HG03520 (cell line): ENCODE measurements around the gene RFWD3.

Source experiments
- ATAC-seq: cut with Tn5 transposase; IDR thresholded peaks from one replicate; pipeline ENCODE4 v1.9.1; 2021; ENCODE audit warnings: mild to moderate bottlenecking, moderate library complexity; ENCODE audit not compliant: unreplicated experiment

RFWD3 gene

DNA sequence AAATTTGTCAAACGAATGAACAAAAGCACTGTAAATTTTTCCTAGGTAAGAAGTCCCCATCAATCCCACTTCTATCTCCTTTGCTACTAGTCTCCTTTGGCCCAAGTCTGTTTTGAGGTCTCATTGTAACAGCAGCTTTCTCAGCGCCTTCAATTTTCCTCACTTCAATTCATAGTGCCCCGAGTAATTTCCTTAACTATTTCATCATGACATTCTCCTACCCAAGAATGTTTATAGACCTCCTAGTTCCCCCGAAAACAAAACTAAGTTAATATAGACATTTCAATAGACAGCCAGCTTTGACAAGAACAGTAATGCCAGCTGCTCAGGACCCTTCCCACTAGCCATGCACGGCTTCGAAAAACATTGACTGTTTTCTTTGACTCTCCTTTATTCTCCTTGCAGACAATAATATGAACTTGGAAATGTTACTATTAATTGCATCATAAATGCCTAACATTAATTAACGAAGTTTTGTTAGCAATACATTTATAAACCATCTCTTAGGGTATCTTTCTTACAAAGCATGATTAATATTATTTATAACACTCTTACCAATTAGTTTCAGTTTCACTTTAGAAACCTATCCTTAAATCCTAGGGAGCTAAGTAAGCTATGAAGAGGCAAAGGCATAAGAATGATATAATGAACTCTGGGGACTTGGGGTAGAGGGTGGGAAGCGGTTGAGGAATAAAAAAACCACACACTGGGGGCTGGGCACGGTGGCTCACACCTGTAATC is 82.6 kb downstream of the RFWD3 start:
- no peak for ATAC-seq

DNA sequence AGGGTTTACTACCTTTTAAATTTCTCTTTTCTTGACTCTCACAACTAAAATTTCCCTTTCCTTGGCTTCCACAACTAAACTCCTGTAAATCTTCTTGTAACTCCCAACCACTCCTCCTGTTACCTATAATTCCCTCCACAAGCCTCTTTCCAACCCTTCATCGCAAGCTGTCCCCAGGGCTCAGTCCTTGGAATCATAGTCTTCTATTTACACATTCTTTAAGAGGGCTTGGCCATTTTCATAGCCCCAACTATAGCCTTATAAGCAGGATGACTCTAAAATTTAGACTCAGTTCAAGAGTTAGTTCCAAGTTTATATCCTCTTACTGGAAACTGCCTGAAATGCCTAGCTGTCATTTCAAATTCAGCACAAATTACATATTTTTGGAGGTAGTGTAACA is 83.7 kb downstream of the RFWD3 start:
- ATAC-seq = no peak

DNA sequence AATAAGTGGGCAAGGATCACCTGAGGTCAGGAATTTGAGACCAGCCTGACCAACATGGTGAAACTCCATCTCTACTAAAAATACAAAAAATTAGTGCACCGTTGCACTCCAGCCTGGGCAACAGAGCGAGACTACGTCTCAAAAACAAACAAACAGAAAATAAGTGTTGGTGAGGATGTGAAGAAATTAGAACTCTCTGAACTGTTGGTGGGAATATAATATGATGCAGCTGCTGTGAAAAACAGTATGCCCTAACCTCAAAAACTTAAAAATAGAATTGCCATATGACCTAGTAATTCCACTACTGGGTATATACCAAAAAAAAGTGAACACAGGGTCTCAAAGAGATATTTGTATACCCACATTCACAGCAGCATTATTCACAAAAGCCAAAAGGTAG is 85.8 kb downstream of the RFWD3 start:
- peak; percentile 51 for ATAC-seq

DNA sequence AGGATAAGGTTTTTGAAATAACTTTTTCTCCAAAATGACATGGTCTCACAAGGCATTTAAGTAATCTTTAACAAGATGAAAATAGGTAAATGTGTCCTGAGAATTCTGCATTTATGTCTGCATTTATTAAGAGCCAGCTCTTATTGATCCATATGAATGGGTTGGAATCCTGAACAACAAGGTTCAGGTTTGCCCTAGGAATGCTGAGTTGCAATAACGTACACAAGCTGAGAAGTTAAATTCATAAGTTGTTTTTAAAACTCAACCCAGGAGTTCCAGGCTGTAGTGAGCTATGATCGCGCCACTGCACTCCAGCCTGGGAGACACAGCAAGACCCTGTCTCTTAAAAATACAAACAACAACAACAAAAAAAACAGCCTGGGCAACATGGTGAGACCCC is 87.8 kb downstream of the RFWD3 start:
- no peak for ATAC-seq

DNA sequence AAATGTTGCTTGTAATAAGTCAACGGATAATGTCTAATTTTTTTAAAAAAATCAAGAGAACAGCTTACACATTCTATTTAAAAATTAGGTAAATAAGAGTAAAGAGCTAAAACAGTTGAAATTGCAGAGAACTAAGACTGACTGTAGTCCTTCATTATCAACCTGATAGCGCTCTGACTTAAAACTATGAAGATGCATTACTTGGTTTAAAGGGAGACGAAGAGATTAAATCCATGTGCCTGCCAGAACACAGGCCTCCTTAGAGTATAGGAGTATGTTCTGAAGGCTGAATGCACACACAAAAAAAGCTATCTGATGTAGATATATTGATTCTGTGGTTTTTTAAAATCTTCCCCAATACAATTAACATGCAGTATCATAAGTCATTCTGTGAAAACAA is 88.2 kb downstream of the RFWD3 start:
- ATAC-seq = no peak

DNA sequence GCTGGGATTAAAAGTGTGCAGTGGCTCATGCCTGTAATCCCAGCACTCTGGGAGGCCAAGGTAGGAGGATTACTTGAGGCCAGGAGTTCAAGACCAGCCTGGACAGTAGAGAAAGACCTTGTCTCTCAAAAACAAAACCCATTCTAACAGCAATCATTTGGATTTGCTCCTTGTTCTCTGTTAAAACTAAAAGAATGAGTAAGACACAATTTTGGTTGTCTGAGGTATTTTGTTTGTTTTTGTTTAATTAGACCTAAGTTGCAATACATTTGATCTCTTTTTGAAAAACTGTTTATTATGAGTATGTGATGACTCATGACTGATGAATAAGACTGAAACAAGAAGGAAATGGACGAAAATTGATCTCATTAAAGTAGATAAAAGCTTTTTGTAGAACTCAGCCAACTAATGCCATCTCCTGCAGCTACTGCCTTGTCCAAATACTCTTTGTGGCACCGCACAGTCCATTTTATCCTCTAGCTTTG is 88.8 kb downstream of the RFWD3 start:
- no peak for ATAC-seq

DNA sequence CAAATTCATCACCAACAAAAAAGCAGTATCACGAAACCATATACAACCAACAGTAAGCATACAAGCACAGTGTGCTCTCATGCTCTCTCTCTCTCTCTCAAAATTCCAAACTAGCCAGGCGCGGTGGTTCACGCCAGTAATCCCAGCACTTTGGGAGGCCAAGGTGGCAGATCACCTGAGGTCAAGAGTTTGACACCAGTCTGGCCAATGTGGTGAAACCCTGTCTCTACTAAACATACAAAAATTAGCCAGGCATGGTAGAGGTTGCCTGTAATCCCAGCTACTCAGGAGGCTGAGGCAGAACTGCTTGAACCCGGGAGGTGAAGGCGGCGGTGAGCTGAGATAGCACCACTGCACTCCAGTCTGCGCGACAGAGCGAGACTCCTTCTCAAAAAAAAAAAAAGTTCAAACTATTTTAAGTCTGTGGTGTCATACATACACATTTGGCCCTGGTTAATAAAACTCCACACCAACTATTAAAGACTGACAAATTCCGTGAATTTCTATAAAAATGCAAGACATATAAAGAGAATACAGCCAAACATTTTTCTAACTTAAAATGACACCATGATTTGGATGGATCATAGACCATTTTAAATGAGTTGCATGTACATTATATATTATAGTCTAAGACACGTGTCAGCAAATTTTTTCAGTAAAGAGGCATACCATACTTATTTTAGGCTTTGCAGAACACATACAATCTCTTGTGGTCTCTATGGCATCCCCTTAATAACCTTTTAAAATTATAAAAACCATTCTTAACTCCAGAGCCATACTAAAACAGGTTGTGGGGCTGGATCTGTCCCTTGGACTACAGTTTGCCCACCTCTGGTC is 90.7 kb downstream of the RFWD3 start:
- no peak for ATAC-seq

DNA sequence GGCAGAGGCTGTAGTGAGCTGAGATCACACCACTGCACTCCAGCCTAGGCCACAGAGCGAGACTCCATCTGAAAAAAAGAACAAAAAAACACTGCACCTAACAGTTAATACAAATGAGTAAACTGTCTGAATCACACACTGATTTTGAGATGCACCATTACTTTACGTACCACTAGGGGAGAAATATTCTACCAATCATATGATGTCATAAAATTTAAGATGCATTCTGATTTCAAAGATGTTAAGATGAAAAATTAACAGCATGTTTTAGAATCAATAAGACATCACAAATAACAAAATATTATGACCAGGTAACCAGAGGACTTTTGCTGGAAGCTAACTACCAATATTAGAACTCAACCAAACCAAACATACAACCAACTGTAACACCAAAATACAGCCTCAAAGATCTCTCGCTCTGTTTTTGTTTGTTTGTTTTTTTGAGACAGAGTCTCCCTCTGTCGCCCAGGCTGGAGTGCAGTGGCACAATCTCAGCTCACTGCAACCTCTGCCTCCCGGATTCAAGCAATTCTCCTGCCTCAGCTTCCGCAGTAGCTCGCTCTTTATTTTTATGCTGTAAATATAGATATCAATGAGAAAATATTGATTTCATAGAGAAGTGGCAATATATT is 91.4 kb downstream of the RFWD3 start:
- no peak for ATAC-seq

DNA sequence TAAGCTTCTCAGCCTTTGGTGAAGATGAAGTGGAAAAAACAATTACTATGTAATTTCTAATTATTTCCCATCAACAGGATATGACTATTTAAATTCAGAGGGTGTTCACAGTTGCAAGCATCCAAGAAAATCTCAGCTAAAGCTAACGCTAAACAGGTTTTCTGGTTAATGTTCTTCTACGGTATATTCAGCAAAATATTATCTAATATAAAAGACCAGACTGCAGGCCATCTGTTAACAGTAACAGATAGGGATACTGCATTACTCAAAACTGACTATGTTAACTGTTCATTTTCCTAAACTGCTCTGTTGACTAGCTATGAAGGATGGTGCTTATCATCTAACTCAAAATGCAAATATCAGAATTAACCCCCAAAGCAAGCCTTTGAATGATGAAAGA is 92.5 kb downstream of the RFWD3 start:
- no peak for ATAC-seq

DNA sequence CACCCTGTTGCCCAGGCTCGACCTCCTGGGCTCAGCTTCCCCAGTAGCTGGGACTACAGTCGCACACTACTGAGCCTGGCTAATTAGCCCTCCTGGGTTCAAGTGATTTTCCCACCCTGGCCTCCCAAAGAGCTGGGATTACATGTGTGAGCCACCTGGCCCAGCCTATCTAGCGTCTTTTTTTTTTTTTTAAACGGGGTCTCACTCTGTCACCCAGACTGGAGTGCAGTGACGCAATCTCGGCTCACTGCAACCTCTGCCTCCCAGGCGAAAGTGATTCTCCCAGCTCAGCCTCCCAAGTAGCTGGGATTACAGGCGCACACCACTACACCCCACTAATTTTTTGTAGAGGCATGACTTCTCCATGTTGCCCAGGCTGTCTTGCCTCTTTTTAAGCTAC is 93.1 kb downstream of the RFWD3 start:
- no peak for ATAC-seq
